A549 (cell line): ENCODE results near the gene APP. TPM values are rescaled to one million over a fixed set of nuclear protein-coding genes. Genes with fewer than 3 reads are reported as not detected.

Source experiments
- ATAC-seq, 2 experiments: fragments of 200-7000 bp in 1 of 2; fragments of >200 bp in 1 of 2; cut with Nextera tagmentation in 1 of 2; cut with Tn5 transposase in 1 of 2; 3 replicates each; pipeline versions ENCODE4 v1.8.0 to v1.9.1; 2018 to 2020; ENCODE audit warnings: mild to moderate bottlenecking in 1 of 2, moderate library complexity in 1 of 2
- CTCF ChIA-PET: fragments of 300-600 bp; sonication (Branson Sonifier 250); formaldehyde crosslinking; extraction: SDS; loops from one replicate; lab custom pipeline; 2021; ENCODE audit warnings: antibody characterized with exemption, inconsistent platforms; lab: Yijun Ruan, JAX
- POLR2A ChIA-PET: fragments of 350-600 bp; formaldehyde crosslinking; extraction: SDS; loops from one replicate; lab custom pipeline; 2021; ENCODE audit warnings: antibody characterized with exemption, inconsistent platforms; lab: Yijun Ruan, JAX
- DNase-seq, 2 experiments: peaks; one replicate each; pipeline versions ENCODE4 v3.0.0 to v3.0.0-alpha.2; 2011 to 2016; ENCODE audit warnings: low read depth in 1 of 2, low spot score in 1 of 2
- FAIRE-seq: peaks from 2 replicates; lab custom pipeline; 2011; peaks lifted over from hg19 to GRCh38; lab: Jason Lieb, UNC
- H3K27ac ChIP-seq, 2 experiments: fragments of >200 bp; sonication (Bioruptor Twin); formaldehyde crosslinking; 3 replicates each; pipeline ENCODE4 v1.5.1; 2016 to 2017
- H3K4me1 ChIP-seq: fragments of >200 bp; sonication (Bioruptor Twin); formaldehyde crosslinking; 3 replicates; pipeline ENCODE4 v1.6.1; 2016
- H3K4me2 ChIP-seq: fragments of >200 bp; sonication (Bioruptor Twin); formaldehyde crosslinking; 3 replicates; pipeline ENCODE4 v1.6.1; 2016
- H3K4me3 ChIP-seq: fragments of >200 bp; sonication (Bioruptor Twin); formaldehyde crosslinking; 3 replicates; pipeline ENCODE4 v1.5.1; 2016
- H3K9me3 ChIP-seq: fragments of >200 bp; sonication (Bioruptor Twin); formaldehyde crosslinking; 3 replicates; pipeline ENCODE4 v1.6.1; 2016
- ATOH8 ChIP-seq: fragments of 250-450 bp; sonication (Bioruptor Pico); IDR thresholded peaks from 2 replicates; pipeline ENCODE4 v1.5.0; 2020; ENCODE audit warnings: low read depth, mild to moderate bottlenecking, moderate library complexity
- BHLHE40 ChIP-seq: IDR thresholded peaks from 2 replicates; pipeline ENCODE4 v1.6.1; 2012; ENCODE audit warnings: low read depth, low read length, inconsistent platforms
- CBX8 ChIP-seq: fragments of 200-600 bp; sonication (generic); IDR thresholded peaks from 2 replicates; pipeline ENCODE4 v1.6.1; 2016
- CTCF ChIP-seq: fragments of >200 bp; sonication (Bioruptor Twin); formaldehyde crosslinking; IDR thresholded peaks from 3 replicates; pipeline ENCODE4 v1.5.1; 2016
- ELK1 ChIP-seq: fragments of 150-350 bp; IDR thresholded peaks from 2 replicates; pipeline ENCODE4 v1.6.1; 2014; ENCODE audit warnings: low read depth, mild to moderate bottlenecking, low read length
- EP300 ChIP-seq, 2 experiments: fragments of >200 bp; sonication (Bioruptor Twin); formaldehyde crosslinking; IDR thresholded peaks; 2 replicates in 1 of 2; 3 replicates in 1 of 2; pipeline ENCODE4 v1.6.1; 2016 to 2017
- FOSL2 ChIP-seq, 2 experiments: fragments of 450-650 bp in 1 of 2; fragments of >200 bp in 1 of 2; sonication (Bioruptor Twin) in 1 of 2; formaldehyde crosslinking; IDR thresholded peaks; 2 replicates each; pipeline versions ENCODE4 v1.5.0 to v1.6.1; 2016 to 2020; ENCODE audit warnings: mild to moderate bottlenecking in 1 of 2, moderate library complexity in 1 of 2
- GATA3 ChIP-seq: IDR thresholded peaks from 2 replicates; pipeline ENCODE4 v1.6.1; 2012; ENCODE audit warnings: borderline replicate concordance
- HMGXB4 ChIP-seq: fragments of 250-450 bp; sonication (Bioruptor Pico); IDR thresholded peaks from 2 replicates; pipeline ENCODE4 v1.5.0; 2021; ENCODE audit warnings: mild to moderate bottlenecking, moderate library complexity, borderline replicate concordance
- HOXA7 ChIP-seq: fragments of 250-450 bp; sonication (Bioruptor Pico); IDR thresholded peaks from 2 replicates; pipeline ENCODE4 v1.5.0; 2020; ENCODE audit warnings: mild to moderate bottlenecking, moderate library complexity
- HOXB5 ChIP-seq: fragments of 250-450 bp; sonication (Bioruptor Pico); IDR thresholded peaks from 2 replicates; pipeline ENCODE4 v1.5.0; 2020; ENCODE audit warnings: mild to moderate bottlenecking, moderate library complexity
- KDM1A ChIP-seq: fragments of 200-600 bp; sonication (generic); IDR thresholded peaks from 2 replicates; pipeline ENCODE4 v1.6.1; 2016; ENCODE audit warnings: low read depth, mild to moderate bottlenecking
- MAFK ChIP-seq: fragments of 450-650 bp; IDR thresholded peaks from 2 replicates; pipeline ENCODE4 v1.6.1; 2014; ENCODE audit not compliant: partially characterized antibody
- MAZ ChIP-seq: fragments of 150-350 bp; IDR thresholded peaks from 2 replicates; pipeline ENCODE4 v1.6.1; 2014; ENCODE audit warnings: antibody characterized with exemption, low read depth, low read length, borderline replicate concordance
- NPAS2 ChIP-seq: fragments of 250-450 bp; sonication (Bioruptor Pico); IDR thresholded peaks from 2 replicates; pipeline ENCODE4 v1.8.0; 2022; ENCODE audit warnings: mild to moderate bottlenecking, moderate library complexity, borderline replicate concordance
- NR3C1 ChIP-seq: fragments of >200 bp; sonication (Bioruptor Twin); formaldehyde crosslinking; IDR thresholded peaks from 3 replicates; pipeline ENCODE4 v1.6.1; 2017
- POLR2A ChIP-seq: IDR thresholded peaks from 2 replicates; pipeline ENCODE4 v1.6.1; 2012; ENCODE audit warnings: mild to moderate bottlenecking, low read length
- RAD21 ChIP-seq, 2 experiments: fragments of >200 bp in 1 of 2; sonication (Bioruptor Twin) in 1 of 2; formaldehyde crosslinking in 1 of 2; IDR thresholded peaks in 1 of 2; conservative IDR thresholded peaks in 1 of 2; 2 replicates in 1 of 2; 3 replicates in 1 of 2; pipeline ENCODE4 v1.6.1; 2012 to 2018; ENCODE audit warnings: inconsistent platforms in 1 of 2
- RNF2 ChIP-seq: fragments of 200-600 bp; sonication (generic); IDR thresholded peaks from 2 replicates; pipeline ENCODE4 v1.6.1; 2016; ENCODE audit warnings: low read depth, mild to moderate bottlenecking, antibody characterized with exemption, moderate library complexity, borderline replicate concordance
- SREBF2 ChIP-seq: fragments of 450-650 bp; IDR thresholded peaks from 2 replicates; pipeline ENCODE4 v1.6.1; 2014; ENCODE audit warnings: mild to moderate bottlenecking, moderate library complexity
- TP53 ChIP-seq: fragments of 250-450 bp; sonication (Bioruptor Pico); IDR thresholded peaks from 2 replicates; pipeline ENCODE4 v1.5.0; 2021; ENCODE audit warnings: mild to moderate bottlenecking, moderate library complexity
- USF2 ChIP-seq: fragments of 450-650 bp; IDR thresholded peaks from 2 replicates; pipeline ENCODE4 v1.6.1; 2014; ENCODE audit warnings: antibody characterized with exemption
- ZC3H11A ChIP-seq: fragments of 450-650 bp; IDR thresholded peaks from 2 replicates; pipeline ENCODE4 v1.6.1; 2014; ENCODE audit warnings: antibody characterized with exemption, mild to moderate bottlenecking
- WGBS: methylation state at CpG from one replicate; pipeline ENCODE4 v1.1.6; 2017; ENCODE audit errors: missing lambda C conversion rate; 5-methylcytosine and 5-hydroxymethylcytosine counted together
- polyA plus RNA-seq, 4 experiments: library from polyadenylated mRNA; depleted of rRNA in 3 of 4; stranded (reverse); fragments of >200 nt; fragmentation: RNase III in 1 of 4; extraction: RNeasy Plus Mini Kit Qiagen cat#74134 plus additional on column Dnase treatment in 1 of 4; gene quantifications; 2 replicates in 3 of 4; 3 replicates in 1 of 4; pipeline ENCODE4 v1.2.3, GENCODE V29; 2011 to 2017

APP gene
- polyA plus RNA-seq, 2 of the 4 experiments (the other 2 are of a cell fraction) = 540 to 565 TPM

- TF ChIP-seq RNF2 = no peak
- TF ChIP-seq TP53 (CRISPR knock-in tag) = no peak
- no peak for TF ChIP-seq HOXB5 (CRISPR knock-in tag)
- no peak for TF ChIP-seq CTCF
- no peak for TF ChIP-seq KDM1A
- TF ChIP-seq CBX8 = no peak
- TF ChIP-seq NR3C1 = no peak
- TF ChIP-seq ELK1 = no peak
- no peak for TF ChIP-seq HOXA7 (CRISPR knock-in tag)
- no peak for TF ChIP-seq NPAS2
- Histone ChIP-seq H3K4me2 (no peak overlapping the region), H3K4me3 (no peak overlapping the region), H3K4me1 (no peaks in the 10 kb centered on the region), H3K9me3 (no peaks in the 10 kb centered on the region), H3K27ac (no peak overlapping the region)
- WGBS = 47% methylated on average over 4 of the region's 4 CpGs
- ATAC-seq (no peak), FAIRE-seq (no peak), DNase-seq (no peak)
- ChIA-PET POLR2A (no interaction called here), CTCF (no interaction called here)
Measured at GRCh38 chr21:25863747-25864146, 306.8 kb downstream of the APP start.

GRCh38 chr21:25863031-25863430 is 307.5 kb downstream of the APP start:
- no peaks in the 10 kb centered on the region for H3K9me3 ChIP-seq
- no peaks in the 10 kb centered on the region for H3K4me1 ChIP-seq
- ChIA-PET POLR2A (no interaction called here), CTCF (no interaction called here)
- no peak overlapping the region for H3K27ac ChIP-seq
- no peak for ATAC-seq
- no peak for TF ChIP-seq ATOH8 (CRISPR knock-in tag)
- no peak for TF ChIP-seq GATA3
- TF ChIP-seq CBX8 = no peak
- TF ChIP-seq NPAS2 = no peak
- no peak for TF ChIP-seq FOSL2 (IDR thresholded peaks at IDR 0.05)
- TF ChIP-seq FOSL2 (CRISPR knock-in tag; IDR thresholded peaks at IDR 0.05) = no peak
- TF ChIP-seq RNF2 = no peak
- no peak for TF ChIP-seq POLR2A
- no peak for TF ChIP-seq HMGXB4 (CRISPR knock-in tag)
- no peak for TF ChIP-seq HOXB5 (CRISPR knock-in tag)
- no peak for TF ChIP-seq EP300 (IDR thresholded peaks at IDR 0.05)
- no peak for TF ChIP-seq USF2
- no peak for TF ChIP-seq RAD21 (conservative IDR thresholded peaks at IDR 0.05 in 1 of 2, IDR thresholded peaks at IDR 0.05 in 1 of 2)
- TF ChIP-seq SREBF2 = no peak
- no peak for TF ChIP-seq MAFK
- TF ChIP-seq MAZ = no peak
- TF ChIP-seq ZC3H11A = no peak
- no peak for TF ChIP-seq HOXA7 (CRISPR knock-in tag)
- TF ChIP-seq BHLHE40 = no peak
- DNase-seq = no peak
- no peak overlapping the region for H3K4me3 ChIP-seq
- H3K4me2 ChIP-seq = no peak overlapping the region
- FAIRE-seq = no peak
- 0% methylated on average over 1 of the region's 1 CpG for WGBS
